HS-27A (cell line): ENCODE results near the gene ABCA2.

Experiments
- DNase-seq: peaks from one replicate; pipeline ENCODE4 v3.0.0-alpha.2; 2012; ENCODE audit warnings: low read depth, missing footprints

The ABCA2 gene, protein sequence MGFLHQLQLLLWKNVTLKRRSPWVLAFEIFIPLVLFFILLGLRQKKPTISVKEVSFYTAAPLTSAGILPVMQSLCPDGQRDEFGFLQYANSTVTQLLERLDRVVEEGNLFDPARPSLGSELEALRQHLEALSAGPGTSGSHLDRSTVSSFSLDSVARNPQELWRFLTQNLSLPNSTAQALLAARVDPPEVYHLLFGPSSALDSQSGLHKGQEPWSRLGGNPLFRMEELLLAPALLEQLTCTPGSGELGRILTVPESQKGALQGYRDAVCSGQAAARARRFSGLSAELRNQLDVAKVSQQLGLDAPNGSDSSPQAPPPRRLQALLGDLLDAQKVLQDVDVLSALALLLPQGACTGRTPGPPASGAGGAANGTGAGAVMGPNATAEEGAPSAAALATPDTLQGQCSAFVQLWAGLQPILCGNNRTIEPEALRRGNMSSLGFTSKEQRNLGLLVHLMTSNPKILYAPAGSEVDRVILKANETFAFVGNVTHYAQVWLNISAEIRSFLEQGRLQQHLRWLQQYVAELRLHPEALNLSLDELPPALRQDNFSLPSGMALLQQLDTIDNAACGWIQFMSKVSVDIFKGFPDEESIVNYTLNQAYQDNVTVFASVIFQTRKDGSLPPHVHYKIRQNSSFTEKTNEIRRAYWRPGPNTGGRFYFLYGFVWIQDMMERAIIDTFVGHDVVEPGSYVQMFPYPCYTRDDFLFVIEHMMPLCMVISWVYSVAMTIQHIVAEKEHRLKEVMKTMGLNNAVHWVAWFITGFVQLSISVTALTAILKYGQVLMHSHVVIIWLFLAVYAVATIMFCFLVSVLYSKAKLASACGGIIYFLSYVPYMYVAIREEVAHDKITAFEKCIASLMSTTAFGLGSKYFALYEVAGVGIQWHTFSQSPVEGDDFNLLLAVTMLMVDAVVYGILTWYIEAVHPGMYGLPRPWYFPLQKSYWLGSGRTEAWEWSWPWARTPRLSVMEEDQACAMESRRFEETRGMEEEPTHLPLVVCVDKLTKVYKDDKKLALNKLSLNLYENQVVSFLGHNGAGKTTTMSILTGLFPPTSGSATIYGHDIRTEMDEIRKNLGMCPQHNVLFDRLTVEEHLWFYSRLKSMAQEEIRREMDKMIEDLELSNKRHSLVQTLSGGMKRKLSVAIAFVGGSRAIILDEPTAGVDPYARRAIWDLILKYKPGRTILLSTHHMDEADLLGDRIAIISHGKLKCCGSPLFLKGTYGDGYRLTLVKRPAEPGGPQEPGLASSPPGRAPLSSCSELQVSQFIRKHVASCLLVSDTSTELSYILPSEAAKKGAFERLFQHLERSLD (N-terminal part only)

DNA sequence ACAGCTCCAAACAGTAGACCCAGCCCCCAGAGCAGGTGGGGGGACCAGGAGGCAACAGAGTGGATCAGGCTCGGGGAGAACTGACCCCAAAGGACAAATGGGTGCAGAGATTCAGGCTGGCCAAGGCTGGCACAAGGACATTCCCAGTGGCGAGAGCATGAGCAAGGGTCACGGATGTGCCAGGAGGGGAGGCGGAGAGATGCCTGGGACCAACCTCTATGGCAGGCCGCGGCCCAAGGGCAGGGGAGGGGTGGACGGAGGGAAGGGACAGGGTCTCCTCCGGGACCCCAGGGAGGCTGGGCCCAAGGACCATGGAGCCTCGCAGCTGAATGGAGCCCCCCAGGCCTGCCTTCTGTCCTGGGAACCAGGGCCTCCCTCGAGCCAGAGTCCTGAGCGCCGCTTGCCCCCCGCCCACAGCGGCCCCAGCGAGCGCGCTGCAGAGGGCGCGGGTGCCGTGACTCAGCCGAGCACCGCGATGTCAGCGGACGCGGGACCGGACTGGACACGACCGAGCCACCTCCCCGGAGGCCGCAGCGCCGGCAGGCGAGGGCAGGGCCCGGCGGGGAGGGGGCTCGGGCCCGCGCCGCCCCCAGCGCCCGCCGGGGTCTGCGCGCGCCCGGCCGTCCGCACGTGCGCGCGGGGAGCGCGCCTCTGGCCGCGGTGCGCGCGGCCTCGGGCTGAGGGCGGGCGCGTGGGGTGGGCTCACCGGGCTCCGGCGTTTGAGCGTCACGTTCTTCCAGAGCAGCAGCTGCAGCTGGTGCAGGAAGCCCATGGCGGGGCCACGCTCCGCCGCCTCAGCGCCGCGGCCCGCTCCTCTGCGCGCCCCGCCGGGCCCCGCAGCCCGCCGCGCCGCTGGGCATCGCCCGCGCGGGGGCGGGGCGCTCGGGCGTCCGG, at the start of gene ABCA2:
ABCA2 (minus strand) TSS at position 869 of the 894 bp plus-strand sequence; CDS start at position 772, 97 bp downstream.
- DNase-seq, result no peak

DNA sequence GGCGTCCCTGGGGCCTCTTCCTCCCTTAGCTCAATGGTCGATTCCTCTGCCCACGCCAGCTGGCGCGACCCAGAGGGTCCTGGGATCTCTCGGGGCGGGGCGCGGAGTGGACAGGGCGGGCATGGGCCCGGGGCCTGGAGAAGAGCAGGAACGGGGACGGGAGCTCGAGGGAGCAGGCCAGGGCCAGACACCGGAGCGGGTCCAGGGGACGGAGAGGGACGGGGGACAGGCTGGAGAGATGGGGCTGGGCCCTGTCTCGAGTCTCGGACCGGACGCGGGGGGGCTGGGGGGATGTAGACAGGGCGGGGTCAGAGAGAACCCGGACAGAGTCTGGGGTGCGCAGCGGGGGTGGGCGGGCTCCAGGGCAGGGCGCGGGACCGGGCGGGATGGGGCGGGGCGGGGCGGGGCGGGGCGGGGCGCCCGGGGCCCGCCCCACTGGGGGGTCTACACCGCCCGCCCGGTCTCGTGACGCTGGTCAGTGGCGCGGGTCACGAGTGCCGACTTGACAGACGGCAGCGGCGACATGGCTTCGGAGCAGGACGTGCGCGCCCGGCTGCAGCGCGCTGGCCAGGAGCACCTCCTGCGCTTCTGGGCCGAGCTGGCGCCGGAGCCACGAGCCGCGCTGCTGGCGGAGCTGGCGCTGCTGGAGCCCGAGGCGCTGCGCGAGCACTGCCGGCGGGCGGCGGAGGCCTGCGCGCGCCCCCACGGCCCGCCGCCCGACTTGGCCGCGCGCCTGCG, 49.1 kb upstream of the ABCA2 start, which contains the start of gene UAP1L1:
UAP1L1 (plus strand) TSS at position 508 of the 738 bp plus-strand sequence; CDS start at position 524, 16 bp downstream.
- DNase-seq, result no peak

DNA sequence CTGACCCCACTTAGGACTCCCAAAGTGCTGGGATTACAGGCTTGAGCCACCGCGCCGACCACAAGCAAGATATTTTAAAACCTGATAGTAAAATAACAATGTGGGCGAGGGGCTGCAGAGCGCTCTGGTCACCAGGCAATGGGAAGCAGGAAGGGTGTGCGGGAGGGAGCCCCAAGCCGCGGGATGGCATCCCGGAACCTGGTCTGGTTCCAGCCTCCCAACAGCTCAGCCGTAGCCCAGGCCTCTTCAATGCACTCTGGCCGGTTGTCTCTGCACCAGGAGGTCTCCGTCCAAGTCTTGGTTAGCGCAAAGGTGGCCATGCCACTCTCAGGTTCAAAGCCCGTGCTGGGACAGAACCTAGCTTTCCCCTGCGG, 48.6 kb upstream of the ABCA2 start:
- DNase-seq, result no peak

DNA sequence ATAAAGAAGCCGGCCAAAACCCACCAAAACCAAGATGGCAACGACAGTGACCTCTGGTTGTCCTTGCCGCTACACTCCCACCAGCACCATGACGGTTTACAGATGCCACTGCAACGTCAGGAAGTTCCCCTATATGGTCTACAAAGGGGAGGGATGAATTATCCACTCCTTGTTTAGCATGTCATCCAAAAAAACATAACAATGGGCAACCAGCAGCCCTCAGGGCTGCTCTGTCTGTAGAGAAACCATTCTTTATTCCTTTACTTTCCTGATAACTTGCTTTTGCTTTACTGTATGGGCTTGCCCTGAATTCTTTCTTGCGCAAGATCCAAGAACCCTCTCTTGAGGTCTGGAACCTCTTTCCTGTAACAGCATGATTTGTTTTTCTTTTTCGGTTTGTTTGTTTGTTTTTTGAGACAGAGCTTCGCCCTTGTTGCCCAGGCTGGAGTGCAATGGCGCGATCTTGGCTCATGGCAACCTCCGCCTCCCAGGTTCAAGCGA, 47.3 kb upstream of the ABCA2 start:
- DNase-seq, result no peak

DNA sequence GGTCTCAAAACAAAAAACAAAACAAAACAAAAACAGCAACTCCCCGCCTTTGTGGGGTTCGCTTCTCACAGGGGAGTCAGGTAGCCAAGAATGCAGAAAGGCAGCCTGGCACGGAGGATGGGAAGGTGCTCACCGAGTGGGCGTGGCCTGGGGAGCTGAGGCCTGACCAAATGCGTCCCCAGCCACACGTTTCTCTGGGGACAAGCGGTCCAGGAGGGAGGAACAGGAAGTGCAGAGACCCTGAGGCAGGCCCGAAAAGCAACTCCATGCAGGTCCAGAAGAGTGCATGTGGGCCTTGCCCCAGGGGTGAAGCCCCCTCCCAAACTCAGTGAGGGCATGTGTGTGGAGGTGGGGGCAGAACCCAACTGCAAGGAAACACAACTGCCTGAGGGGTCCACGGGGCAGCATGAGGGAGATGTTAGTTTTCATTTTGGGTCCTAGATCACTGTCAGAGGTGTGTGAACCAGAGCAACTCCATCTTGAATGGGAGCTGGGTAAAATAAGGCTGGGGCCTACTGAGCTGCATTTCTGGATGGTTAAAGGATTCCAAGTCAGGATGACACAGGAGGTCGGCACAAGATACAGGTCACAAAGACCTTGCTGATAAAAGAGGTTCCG, 46.7 kb upstream of the ABCA2 start:
- DNase-seq, result no peak

DNA sequence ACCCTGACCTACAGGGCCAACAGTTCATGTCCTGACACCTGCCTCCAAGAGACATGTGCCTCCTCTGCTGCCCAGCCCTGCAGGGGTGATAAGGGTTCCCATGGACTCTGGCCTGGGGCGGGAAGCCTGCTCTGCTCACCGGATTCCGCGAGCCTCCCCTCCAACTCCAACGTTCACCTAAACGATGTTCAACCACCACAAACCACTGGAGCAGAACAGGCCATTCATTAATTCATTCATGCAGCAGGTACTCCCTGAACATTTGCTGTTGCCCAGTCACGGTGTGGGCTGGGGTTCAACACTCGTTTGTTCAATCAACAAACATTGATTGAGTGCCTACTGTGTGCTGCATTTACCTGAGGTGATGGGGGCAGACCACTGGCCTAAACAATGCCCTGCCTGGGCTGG, 46.0 kb upstream of the ABCA2 start:
- no peak for DNase-seq

DNA sequence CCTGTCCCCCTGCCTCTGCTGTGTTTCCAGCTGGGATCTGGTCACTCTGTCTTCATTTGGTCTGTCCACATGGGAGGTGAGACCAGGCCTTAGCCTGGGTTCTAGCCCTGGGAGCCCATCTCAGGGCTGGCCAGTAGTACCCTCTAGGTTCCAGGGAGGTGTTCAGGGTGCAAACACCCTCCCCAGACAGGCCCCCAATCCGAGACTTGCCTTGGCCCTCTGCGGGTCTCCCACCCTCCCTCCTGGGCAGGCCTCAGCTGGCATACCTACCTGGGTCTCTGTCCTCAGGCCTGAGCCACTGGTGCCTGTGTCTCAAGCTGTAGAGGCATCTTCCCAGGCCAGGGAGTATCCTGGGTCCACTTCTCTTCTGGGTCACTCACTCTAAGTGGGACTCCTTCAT, 43.2 kb upstream of the ABCA2 start:
- no peak for DNase-seq

DNA sequence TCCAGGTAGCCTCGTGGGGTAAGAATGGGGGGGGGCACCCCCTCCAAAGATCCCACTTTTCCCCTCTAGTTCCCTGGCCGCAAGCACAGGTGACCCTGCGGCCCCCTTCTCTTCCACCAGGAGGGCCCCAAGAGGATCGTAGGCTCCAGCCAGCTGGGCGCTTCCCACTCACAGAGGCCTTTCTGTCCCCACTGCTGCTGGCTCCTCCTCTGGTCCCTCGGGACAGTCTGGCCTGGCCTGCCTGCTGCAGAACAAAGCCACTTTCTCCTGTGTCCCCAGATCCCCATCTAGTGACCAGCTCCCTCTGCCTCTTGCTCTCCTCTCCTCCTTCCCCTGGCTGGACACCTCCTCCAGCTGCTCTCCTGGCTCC, 42.9 kb upstream of the ABCA2 start:
- DNase-seq, result no peak

DNA sequence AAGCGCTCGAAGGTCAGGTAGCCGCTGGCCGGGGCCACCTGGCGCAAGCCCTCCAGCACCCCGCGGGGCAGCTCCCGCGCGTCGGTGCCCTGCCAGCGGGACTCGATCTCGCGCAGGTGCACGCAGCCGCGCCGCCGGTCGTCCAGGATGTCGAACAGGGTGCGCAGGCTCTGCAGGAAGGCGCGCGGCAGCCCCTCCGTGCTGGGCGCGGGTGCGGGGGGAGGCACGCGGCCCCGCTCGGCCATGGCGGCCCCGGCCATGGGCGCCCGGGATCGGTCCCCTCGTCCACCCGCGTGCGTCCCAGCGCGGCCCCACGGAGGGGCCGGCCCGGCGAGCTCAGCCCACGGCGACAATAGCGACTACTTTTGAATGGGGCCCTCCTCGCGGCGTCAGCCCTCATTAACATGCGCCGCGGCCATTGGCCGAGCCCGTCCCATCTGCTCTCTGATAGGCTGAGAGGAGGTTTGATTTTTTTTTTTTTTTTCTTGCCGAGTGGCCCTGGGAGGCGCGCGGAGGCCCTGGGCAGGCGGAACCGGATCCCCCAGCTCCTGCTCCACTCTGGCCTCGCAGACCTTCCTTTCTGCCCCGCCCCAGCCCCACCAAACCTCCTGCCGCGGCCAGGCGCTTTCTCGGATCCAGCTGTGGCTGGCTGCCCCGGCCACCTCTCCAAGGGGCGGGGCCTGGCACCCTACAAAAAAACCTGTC, 42.3 kb upstream of the ABCA2 start, which contains the start of gene SAPCD2:
SAPCD2 (minus strand) TSS at position 357 of the 705 bp plus-strand sequence; CDS start at position 260, 97 bp downstream.
- DNase-seq, result no peak

DNA sequence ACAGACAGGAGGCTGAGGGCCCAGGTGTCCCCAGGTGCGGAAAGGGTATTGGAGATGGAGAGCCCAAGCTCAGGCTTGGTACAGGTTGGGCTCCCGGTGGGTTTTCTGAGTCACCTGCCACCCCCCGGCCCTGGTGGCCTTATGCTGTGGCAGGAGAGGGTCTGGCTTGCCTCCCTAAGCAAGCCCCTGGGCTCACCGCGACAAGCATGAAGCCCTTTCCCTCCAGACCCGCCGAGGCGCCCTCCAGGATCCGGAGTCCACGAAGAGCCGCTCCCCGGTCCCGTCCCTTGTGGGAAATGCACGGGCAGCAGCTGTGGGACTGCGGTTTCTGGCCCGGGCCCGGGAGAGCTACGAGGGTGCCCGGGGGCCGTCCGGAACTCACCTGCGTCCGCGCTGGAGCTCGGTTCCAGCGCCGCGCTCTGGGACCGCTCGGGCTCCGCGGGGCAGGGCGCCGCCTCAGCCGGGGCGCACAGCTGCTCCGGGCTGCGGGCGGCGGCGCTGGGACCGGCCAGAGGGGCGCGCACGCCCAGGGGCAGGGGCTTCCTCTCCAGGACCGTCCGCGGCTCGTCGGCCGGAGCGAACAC, 41.6 kb upstream of the ABCA2 start:
- no peak for DNase-seq

DNA sequence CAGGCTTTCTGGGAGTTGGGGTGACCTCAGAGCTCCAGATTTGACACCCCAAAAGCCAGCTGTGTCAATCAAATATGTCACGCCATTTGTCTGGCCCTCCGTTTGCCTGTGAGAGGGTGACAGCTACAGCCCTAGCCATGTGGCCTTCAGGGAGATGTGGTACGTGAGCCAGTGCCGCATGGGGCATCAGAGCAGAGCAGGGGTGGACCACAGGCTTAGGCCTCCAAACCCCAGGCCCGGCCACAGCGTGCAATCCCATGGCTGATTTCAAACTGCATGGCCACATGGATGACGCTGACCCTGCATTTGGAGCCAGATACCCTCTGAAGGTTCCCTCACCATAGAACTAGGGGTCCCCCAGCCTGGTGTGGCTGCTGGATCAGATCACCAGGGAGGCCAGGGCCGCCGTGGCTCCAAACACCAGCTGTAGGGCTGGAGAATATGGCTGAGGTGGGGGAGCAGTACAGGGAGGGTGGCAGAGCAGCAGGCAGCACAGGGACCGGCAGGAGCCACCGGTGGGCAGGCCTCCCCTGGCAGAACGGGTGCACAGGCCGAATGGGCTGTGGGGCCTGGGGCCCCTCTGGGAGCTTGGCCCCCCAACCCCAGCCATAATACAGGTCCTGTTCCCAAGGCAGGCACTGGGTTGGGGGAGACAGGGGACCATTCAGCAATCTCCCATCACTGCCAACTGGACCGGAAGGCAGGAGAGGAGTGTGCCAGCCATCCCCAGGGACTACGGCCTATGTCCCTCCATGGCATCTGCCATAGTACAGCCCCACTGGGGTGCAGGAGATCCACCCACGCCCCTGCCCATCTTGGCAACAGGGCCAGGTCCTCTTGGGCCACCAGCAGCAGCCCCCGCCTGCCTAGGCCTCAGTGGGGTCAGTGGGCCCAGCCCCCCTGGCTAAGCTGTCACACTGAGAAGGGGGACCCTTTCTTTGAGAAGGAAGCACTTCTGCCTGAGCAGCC, 40.8 kb upstream of the ABCA2 start:
- DNase-seq, result no peak

DNA sequence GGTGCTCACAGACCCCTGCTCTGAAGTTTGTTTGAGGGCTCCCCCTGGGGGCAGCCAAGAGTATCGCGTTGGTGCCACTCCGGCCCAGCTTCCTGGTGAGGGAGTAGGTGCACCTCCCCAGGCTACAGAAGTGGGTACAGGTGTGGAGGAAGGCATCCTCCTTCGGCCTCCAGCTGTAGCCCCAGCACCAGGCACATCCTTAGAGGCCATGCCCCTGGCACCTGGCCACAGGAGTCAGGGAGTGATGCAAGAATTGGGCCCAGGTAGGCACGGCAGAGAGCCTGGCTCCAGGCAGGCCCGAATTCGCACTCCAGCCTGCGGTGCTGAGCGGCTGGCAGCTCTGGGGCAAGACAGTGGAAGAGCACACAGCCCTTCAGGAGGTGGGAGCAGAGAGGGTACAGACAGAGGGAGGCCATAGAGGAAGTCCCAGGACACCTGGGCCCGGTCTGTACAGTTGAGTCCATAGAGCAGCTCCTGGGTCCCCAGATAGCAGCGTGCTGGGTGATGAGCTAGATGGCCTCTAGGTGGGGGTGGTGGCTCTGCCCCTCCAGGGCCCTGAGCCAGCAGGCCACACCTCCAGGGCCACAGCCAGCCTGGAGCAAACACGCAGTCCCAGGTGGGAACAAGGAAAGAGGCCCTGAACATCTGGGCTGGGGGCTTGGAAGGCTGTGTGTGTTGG, 40.0 kb upstream of the ABCA2 start:
- DNase-seq, result no peak

DNA sequence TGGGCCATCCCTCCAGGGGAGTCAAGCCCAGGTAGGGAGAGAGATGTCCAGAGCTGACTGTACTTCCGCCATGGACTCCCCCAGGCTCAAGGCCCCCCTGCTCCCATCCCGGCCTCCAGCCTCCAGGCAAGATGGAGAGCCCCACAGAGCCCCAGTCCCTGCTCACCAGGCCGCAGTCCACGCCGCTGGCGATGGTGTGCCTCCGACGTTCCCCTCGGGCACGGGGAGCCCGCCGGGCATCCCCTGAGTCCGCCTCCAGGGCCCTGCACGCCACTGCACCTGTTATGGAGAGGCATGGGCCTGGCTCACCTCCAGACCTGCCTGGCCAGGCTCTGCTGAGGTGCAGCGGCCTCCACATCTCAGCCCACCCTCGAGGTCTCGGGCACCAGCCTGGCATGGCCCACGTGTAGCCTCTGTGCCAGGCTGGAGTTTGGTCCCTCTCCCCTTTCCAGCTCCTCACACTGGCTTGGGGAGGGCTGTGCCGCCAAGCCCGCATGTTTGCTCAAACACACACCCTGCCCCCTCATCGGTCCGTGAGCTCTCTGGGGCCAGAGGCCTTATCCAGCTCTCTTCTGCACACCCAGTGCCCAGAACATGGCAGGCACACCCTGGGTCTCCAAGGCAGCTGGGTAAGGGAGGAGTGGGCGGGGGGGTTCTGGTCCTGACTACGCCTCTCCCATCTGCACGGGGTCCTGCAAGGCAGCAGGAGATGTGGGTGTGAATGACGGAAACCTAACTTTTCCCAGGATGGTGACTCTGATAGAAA, 38.2 kb upstream of the ABCA2 start:
- DNase-seq, result no peak

DNA sequence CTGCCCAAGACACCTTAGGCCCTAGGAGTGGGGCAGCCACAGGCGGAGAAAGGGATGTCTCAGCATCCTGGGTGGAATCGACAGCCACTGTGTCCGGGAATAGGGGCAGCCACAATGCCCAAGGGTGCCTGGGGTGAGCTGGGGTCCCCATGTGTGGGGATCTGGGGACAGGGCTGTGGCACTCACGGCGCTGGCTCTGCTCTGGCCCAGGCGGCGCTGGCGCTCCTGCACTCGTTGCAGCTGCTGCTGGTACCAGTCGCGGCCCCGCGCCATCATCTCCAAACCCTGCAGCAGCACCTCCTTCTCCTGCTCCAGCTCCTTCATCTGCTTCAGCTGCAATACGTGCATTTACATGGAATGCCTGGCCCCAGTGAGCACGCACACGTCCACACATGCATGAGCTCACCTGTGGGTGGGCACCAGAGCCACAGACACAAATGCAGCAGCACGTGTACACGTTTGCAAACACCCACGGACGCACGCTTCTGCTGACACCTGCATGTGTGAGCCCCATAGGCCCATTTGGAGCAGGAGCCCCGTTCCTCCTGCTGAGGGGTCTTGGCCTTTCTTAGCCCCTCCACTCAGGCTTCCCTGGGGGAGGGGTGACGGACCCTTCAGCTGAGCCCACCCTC, 37.4 kb upstream of the ABCA2 start:
- DNase-seq, result no peak

DNA sequence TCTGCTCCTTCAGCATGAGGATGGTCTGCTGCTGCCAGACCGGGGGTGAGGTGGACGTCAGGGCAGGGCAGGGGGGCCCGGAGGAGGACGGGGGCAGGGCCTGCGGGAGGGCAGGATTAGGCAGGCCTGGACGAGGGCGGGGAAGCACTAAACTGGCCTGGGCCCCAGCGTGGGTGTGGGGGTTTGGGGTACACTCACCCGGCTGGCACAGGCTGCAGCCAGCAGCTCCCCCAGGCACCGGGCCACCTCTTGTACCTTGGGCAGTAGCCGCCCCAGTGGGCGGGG, 36.8 kb upstream of the ABCA2 start:
- no peak for DNase-seq
